ENCODE measurements around the gene CDH1.

DNA sequence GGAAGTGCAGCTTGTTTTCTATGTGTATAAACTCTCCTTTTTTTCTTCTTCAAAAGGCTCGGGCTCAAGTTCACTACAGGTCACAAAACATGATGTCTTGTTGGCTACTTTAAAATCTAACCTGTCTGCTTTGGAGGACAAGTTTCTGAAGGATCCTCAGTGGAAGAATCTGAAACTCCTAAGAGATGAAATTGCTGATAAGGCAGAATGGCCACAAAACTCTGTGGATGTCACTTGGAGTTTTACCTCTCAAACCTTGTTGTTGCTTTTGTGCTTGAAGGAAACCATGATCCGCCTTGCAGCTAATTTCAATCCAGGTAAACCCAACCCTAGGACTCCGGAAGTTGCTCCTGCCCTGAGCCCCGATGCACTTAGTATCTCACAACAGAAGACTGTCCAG lies 122.7 kb downstream of the CDH1 start:
- TF ChIP-seq, protein P1, sequence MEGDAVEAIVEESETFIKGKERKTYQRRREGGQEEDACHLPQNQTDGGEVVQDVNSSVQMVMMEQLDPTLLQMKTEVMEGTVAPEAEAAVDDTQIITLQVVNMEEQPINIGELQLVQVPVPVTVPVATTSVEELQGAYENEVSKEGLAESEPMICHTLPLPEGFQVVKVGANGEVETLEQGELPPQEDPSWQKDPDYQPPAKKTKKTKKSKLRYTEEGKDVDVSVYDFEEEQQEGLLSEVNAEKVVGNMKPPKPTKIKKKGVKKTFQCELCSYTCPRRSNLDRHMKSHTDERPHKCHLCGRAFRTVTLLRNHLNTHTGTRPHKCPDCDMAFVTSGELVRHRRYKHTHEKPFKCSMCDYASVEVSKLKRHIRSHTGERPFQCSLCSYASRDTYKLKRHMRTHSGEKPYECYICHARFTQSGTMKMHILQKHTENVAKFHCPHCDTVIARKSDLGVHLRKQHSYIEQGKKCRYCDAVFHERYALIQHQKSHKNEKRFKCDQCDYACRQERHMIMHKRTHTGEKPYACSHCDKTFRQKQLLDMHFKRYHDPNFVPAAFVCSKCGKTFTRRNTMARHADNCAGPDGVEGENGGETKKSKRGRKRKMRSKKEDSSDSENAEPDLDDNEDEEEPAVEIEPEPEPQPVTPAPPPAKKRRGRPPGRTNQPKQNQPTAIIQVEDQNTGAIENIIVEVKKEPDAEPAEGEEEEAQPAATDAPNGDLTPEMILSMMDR (IDR thresholded peaks at IDR 0.05) = no peak
- TF ChIP-seq REST (IDR thresholded peaks at IDR 0.05; ENCODE audit: insufficient read depth in 1 of 2, low read depth in 2 of 2, low read length in 1 of 2) (no peak), POLR2AphosphoS5 (IDR thresholded peaks at IDR 0.05; ENCODE audit: low read depth, low read length) (no peak), TCF7L2 (IDR thresholded peaks at IDR 0.05; ENCODE audit: low read depth, low read length) (no peak)

Data from Panc1 (cell line).